ENCODE measurements around the gene IFNA21.

GRCh38 chr9:21160178-21160577 lies 6.3 kb downstream of the IFNA21 start:
- TF ChIP-seq CTCF (conservative IDR thresholded peaks at IDR 0.05; ENCODE audit: low read depth, low read length) (no peak), EZH2 (IDR thresholded peaks at IDR 0.05; ENCODE audit: borderline replicate concordance, low read depth, low read length, poor library complexity, severe bottlenecking) (no peak)
